ENCODE data around the gene MACROD2. TPM values are rescaled to one million over a fixed set of nuclear protein-coding genes. Genes with fewer than 3 reads are reported as not detected.

MACROD2 gene
- total and polyA plus RNA-seq, 2 of the 4 experiments (the other 2 are of a cell fraction), result not detected

DNA sequence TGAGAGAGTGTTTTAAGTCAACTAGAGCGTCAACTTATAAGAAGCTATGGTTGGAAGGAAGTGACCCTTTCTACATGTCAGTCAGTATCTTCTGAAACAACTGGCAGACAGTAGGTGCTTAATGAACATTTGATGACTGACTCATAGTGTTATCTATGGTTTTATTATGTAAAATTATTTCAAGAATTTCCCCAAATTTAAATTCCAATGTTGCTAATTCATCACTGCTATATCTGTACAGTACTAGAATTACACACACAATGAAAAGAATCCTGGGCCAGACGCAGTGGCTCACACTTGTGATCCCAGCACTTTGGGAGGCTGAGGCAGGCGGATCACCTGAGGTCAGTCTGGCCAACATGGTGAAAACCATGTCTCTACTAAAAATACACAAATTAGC lies 1063.5 kb downstream of the MACROD2 start:
- no CpG with 5 or more reads among the region's 3 CpGs for WGBS, 2 experiments (ENCODE audit: extremely low coverage in 2 of 2, insufficient read length in 1 of 2)
- H2BK20ac ChIP-seq (ENCODE audit: low read depth, low read length), result no peak overlapping the region
- POLR2A ChIA-PET (ENCODE audit: unreplicated experiment), result no interaction called here
- no peak overlapping the region for H3K18ac ChIP-seq (ENCODE audit: low read depth, low read length)
- H2AFZ ChIP-seq (replicated peaks; ENCODE audit: low read length, poor library complexity), result no peak overlapping the region
- H3K36me3 ChIP-seq (ENCODE audit: control insufficient read depth, insufficient read depth, low read length), result no peaks in the 10 kb centered on the region
- H2BK15ac ChIP-seq (ENCODE audit: low read depth, low read length), result no peak overlapping the region
- no peak overlapping the region for H3K56ac ChIP-seq (ENCODE audit: extremely low read depth, insufficient read depth, low read length)
- H2AK9ac ChIP-seq (replicated peaks; ENCODE audit: low read depth, low read length, poor library complexity), result no peak overlapping the region
- H3K9me1 ChIP-seq (ENCODE audit: insufficient read depth, low read length), result no peaks in the 10 kb centered on the region
- H2BK120ac ChIP-seq (ENCODE audit: low read depth, low read length), result no peak overlapping the region
- H3K4ac ChIP-seq (ENCODE audit: low read depth, low read length), result no peak overlapping the region
- H4K91ac ChIP-seq (ENCODE audit: insufficient read depth, low read depth, low read length), result no peak overlapping the region
- no peak overlapping the region for H3K4me2 ChIP-seq (ENCODE audit: low read depth, low read length)
- no peak overlapping the region for H2AK5ac ChIP-seq (ENCODE audit: low read depth, low read length)
- CTCF ChIA-PET, result no interaction called here
- H3K79me1 ChIP-seq (ENCODE audit: low read depth in 1 of 2, low read length in 2 of 2), result no peaks in the 10 kb centered on the region
- no peak overlapping the region for H4K8ac ChIP-seq (ENCODE audit: low read depth in 2 of 2, low read length in 2 of 2)
- dilution Hi-C loops (cut with HindIII; ENCODE audit: low sequenced_read_pairs, unreplicated experiment), result no loop called here
- peaks cover 16% of the 10 kb centered on the region for H3K9me3 ChIP-seq (ENCODE audit: control insufficient read depth, insufficient read depth, low read length)
- H3K9ac ChIP-seq (ENCODE audit: low read depth, low read length), result no peak overlapping the region
- H3K4me3 ChIP-seq (ENCODE audit: insufficient read depth, low read depth, low read length), result no peak overlapping the region
- BruUV-seq (replicated peaks), result no TSS peak
- H3K27ac ChIP-seq (ENCODE audit: insufficient read depth, low read length), result no peak overlapping the region
- no peak overlapping the region for H3K23ac ChIP-seq (ENCODE audit: low read depth, low read length)
- no peak overlapping the region for H2BK5ac ChIP-seq (ENCODE audit: low read depth, low read length, poor library complexity, severe bottlenecking)
- ATAC-seq (ENCODE audit: low read depth) (no peak), DNase-seq (no peak)
- in situ Hi-C loops (cut with MboI; ENCODE audit: low sequenced_read_pairs), result no loop called here
- intact Hi-C loops (cut with micrococcal nuclease), result no loop called here
- no peak overlapping the region for H4K5ac ChIP-seq (ENCODE audit: low read depth, low read length)
- no peak overlapping the region for H3K14ac ChIP-seq (replicated peaks; ENCODE audit: low read depth, low read length)
- H3K4me1 ChIP-seq (ENCODE audit: control insufficient read depth, insufficient read depth, low read length), result no peaks in the 10 kb centered on the region
- TF ChIP-seq, protein P1, sequence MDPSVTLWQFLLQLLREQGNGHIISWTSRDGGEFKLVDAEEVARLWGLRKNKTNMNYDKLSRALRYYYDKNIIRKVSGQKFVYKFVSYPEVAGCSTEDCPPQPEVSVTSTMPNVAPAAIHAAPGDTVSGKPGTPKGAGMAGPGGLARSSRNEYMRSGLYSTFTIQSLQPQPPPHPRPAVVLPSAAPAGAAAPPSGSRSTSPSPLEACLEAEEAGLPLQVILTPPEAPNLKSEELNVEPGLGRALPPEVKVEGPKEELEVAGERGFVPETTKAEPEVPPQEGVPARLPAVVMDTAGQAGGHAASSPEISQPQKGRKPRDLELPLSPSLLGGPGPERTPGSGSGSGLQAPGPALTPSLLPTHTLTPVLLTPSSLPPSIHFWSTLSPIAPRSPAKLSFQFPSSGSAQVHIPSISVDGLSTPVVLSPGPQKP (IDR thresholded peaks at IDR 0.05; ENCODE audit: borderline replicate concordance, low read depth, low read length), result no peak
- TF ChIP-seq SMC3 (IDR thresholded peaks at IDR 0.05; ENCODE audit: low read depth, low read length), result no peak
- TF ChIP-seq CEBPB (IDR thresholded peaks at IDR 0.05; ENCODE audit: low read depth, low read length), result no peak
- no peak for TF ChIP-seq RFX5 (IDR thresholded peaks at IDR 0.05; ENCODE audit: low read depth, low read length)
- TF ChIP-seq, protein P2, sequence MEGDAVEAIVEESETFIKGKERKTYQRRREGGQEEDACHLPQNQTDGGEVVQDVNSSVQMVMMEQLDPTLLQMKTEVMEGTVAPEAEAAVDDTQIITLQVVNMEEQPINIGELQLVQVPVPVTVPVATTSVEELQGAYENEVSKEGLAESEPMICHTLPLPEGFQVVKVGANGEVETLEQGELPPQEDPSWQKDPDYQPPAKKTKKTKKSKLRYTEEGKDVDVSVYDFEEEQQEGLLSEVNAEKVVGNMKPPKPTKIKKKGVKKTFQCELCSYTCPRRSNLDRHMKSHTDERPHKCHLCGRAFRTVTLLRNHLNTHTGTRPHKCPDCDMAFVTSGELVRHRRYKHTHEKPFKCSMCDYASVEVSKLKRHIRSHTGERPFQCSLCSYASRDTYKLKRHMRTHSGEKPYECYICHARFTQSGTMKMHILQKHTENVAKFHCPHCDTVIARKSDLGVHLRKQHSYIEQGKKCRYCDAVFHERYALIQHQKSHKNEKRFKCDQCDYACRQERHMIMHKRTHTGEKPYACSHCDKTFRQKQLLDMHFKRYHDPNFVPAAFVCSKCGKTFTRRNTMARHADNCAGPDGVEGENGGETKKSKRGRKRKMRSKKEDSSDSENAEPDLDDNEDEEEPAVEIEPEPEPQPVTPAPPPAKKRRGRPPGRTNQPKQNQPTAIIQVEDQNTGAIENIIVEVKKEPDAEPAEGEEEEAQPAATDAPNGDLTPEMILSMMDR (conservative IDR thresholded peaks at IDR 0.05; ENCODE audit: low read depth, low read length), result no peak
- TF ChIP-seq FOS (IDR thresholded peaks at IDR 0.05; ENCODE audit: low read depth, low read length), result no peak
- no peak for TF ChIP-seq MXI1 (IDR thresholded peaks at IDR 0.05; ENCODE audit: borderline replicate concordance, low read depth, low read length)
- no peaks in the 10 kb centered on the region for H4K20me1 ChIP-seq (ENCODE audit: insufficient read depth, low read length)
- no peaks in the 10 kb centered on the region for H3K27me3 ChIP-seq (ENCODE audit: control insufficient read depth, insufficient read depth, low read length)

Data from IMR-90 (cell line).